ENCODE data around the gene ARR3. TPM values are rescaled to one million over a fixed set of nuclear protein-coding genes. Genes with fewer than 3 reads are reported as not detected.

The ARR3 gene
- total and polyA plus RNA-seq, 8 donors: not detected

- TF ChIP-seq POLR2AphosphoS5 (IDR thresholded peaks at IDR 0.05) (no peak), POLR2A (IDR thresholded peaks at IDR 0.05) (no peak), EP300 (IDR thresholded peaks at IDR 0.05) (no peak)
- no peak for DNase-seq
- WGBS, 5 donors: 63 to 80% (median 76%) methylated on average over 1 of the region's 1 CpG
- Histone ChIP-seq H3K9me3 (no peaks in the 10 kb centered on the region), H3K36me3 (no peaks in the 10 kb centered on the region), H3K27ac (no peak overlapping the region), H3K27me3 (no peaks in the 10 kb centered on the region), H3K4me1 (no peaks in the 10 kb centered on the region), H3K4me3 (no peak overlapping the region)
- intact Hi-C loops (cut with DNase I; ENCODE audit: low total_unique reads): no loop called here
Measured at GRCh38 chrX:70254063-70254400, 14.1 kb upstream of the ARR3 start.

- no peak for DNase-seq
- Histone ChIP-seq H3K36me3 (no peaks in the 10 kb centered on the region), H3K9me3 (no peaks in the 10 kb centered on the region), H3K27ac (no peak overlapping the region), H3K4me3 (no peak overlapping the region), H3K4me1 (no peaks in the 10 kb centered on the region), H3K27me3 (no peaks in the 10 kb centered on the region)
- 58 to 89% (median 83%) methylated on average over 1 to 3 of the region's 3 CpGs for WGBS, 5 donors
- intact Hi-C loops (cut with DNase I; ENCODE audit: low total_unique reads): no loop called here
- no peak for TF ChIP-seq POLR2AphosphoS5 (IDR thresholded peaks at IDR 0.05)
- no peak for TF ChIP-seq CTCF (IDR thresholded peaks at IDR 0.05)
- no peak for TF ChIP-seq EP300 (IDR thresholded peaks at IDR 0.05)
- TF ChIP-seq POLR2A (IDR thresholded peaks at IDR 0.05): no peak
Measured at GRCh38 chrX:70254909-70255308, 13.2 kb upstream of the ARR3 start.

GRCh38 chrX:70255452-70255851 lies 12.7 kb upstream of the ARR3 start:
- WGBS, 5 donors: 77 to 94% (median 79%) methylated on average over 2 of the region's 2 CpGs
- intact Hi-C loops (cut with DNase I; ENCODE audit: low total_unique reads): no loop called here
- no peak for DNase-seq

GRCh38 chrX:70257423-70258288 lies 10.5 kb upstream of the ARR3 start:
- H3K36me3 ChIP-seq: no peaks in the 10 kb centered on the region
- H3K27me3 ChIP-seq: peaks cover 0 to 3% (median 0%) of the 10 kb centered on the region in 3 donors
- no peaks in the 10 kb centered on the region for H3K4me1 ChIP-seq
- H3K9me3 ChIP-seq: no peaks in the 10 kb centered on the region
- intact Hi-C loops (cut with DNase I; ENCODE audit: low total_unique reads): no loop called here
- WGBS, 5 donors: 62 to 80% (median 70%) methylated on average over 5 of the region's 5 CpGs
- no peak overlapping the region for H3K27ac ChIP-seq
- no peak overlapping the region for H3K4me3 ChIP-seq
- TF ChIP-seq POLR2A (IDR thresholded peaks at IDR 0.05) (no peak), EP300 (IDR thresholded peaks at IDR 0.05) (no peak), POLR2AphosphoS5 (IDR thresholded peaks at IDR 0.05) (no peak), CTCF (IDR thresholded peaks at IDR 0.05) (no peak)
- no peak for DNase-seq

More at GRCh38 chrX:70255452-70255851, 12.7 kb upstream of the ARR3 start:
- Histone ChIP-seq H3K4me1 (no peaks in the 10 kb centered on the region), H3K36me3 (no peaks in the 10 kb centered on the region), H3K9me3 (no peaks in the 10 kb centered on the region), H3K4me3 (no peak overlapping the region), H3K27me3 (peaks cover 0 to 3% (median 0%) of the 10 kb centered on the region in 3 donors), H3K27ac (no peak overlapping the region)
- no peak for TF ChIP-seq CTCF (IDR thresholded peaks at IDR 0.05)
- no peak for TF ChIP-seq EP300 (IDR thresholded peaks at IDR 0.05)
- TF ChIP-seq POLR2AphosphoS5 (IDR thresholded peaks at IDR 0.05): no peak
- no peak for TF ChIP-seq POLR2A (IDR thresholded peaks at IDR 0.05)

GRCh38 chrX:70260104-70260503 lies 8.0 kb upstream of the ARR3 start, which contains the start of gene P2RY4:
Gene P2RY4 (minus strand): TSS chrX:70260204. CDS start chrX:70259624, 580 bp downstream.
- no peaks in the 10 kb centered on the region for H3K36me3 ChIP-seq
- TF ChIP-seq CTCF (IDR thresholded peaks at IDR 0.05) (no peak), EP300 (IDR thresholded peaks at IDR 0.05) (no peak), POLR2A (IDR thresholded peaks at IDR 0.05) (no peak), POLR2AphosphoS5 (IDR thresholded peaks at IDR 0.05) (no peak)
- H3K27me3 ChIP-seq: peaks cover 0 to 3% (median 0%) of the 10 kb centered on the region in 3 donors
- 50 to 74% (median 63%) methylated on average over 1 to 4 of the region's 4 CpGs for WGBS, 5 donors
- no peak within 1 kb of the TSS for H3K4me3 ChIP-seq
- H3K27ac ChIP-seq: no peak within 1 kb of the TSS
- H3K4me1 ChIP-seq: no peaks in the 10 kb centered on the region
- H3K9me3 ChIP-seq: peaks cover 0 to 5% (median 0%) of the 10 kb centered on the region in 4 donors
- intact Hi-C loops (cut with DNase I; ENCODE audit: low total_unique reads): no loop called here
- no peak for DNase-seq
